SJSA1 (cell line): ENCODE measurements around the gene CAMKMT. TPM values are rescaled to one million over a fixed set of nuclear protein-coding genes. Genes with fewer than 3 reads are reported as not detected.

Source experiments
- DNase-seq, 2 experiments: peaks; one replicate each; pipeline ENCODE4 v3.0.0-alpha.2; 2015 to 2020; ENCODE audit warnings: low spot score in 2 of 2, low read depth in 1 of 2
- H3K27ac ChIP-seq: fragments of 250-450 bp; sonication (Bioruptor Pico); 2 replicates; pipeline ENCODE4 v1.5.1; 2020; ENCODE audit warnings: mild to moderate bottlenecking, moderate library complexity
- H3K27me3 ChIP-seq: fragments of 250-450 bp; sonication (Bioruptor Pico); replicated peaks from 2 replicates; pipeline ENCODE4 v1.5.1; 2020; ENCODE audit warnings: mild to moderate bottlenecking, moderate library complexity
- H3K36me3 ChIP-seq: fragments of 250-450 bp; sonication (Bioruptor Pico); 2 replicates; pipeline ENCODE4 v1.5.1; 2020; ENCODE audit warnings: mild to moderate bottlenecking
- H3K4me1 ChIP-seq: fragments of 250-450 bp; sonication (Bioruptor Pico); replicated peaks from 2 replicates; pipeline ENCODE4 v1.6.1; 2021; ENCODE audit warnings: mild to moderate bottlenecking
- H3K4me3 ChIP-seq: fragments of 250-450 bp; sonication (Bioruptor Pico); 2 replicates; pipeline ENCODE4 v1.5.1; 2020; ENCODE audit warnings: mild to moderate bottlenecking
- H3K9me3 ChIP-seq: fragments of 250-450 bp; sonication (Bioruptor Pico); replicated peaks from 2 replicates; pipeline ENCODE4 v1.5.1; 2020; ENCODE audit warnings: mild to moderate bottlenecking
- total RNA-seq: library from RNA; depleted of rRNA; stranded (reverse); fragments of >200 nt; shearing (Covaris generic); gene quantifications from 2 replicates; pipeline ENCODE4 v1.2.3, GENCODE V29; 2014

Gene CAMKMT
- total RNA-seq, 1 experiment from 2014 or later, result 4.7 TPM

GRCh38 chr2:44598330-44599119, 236.8 kb downstream of the CAMKMT start:
- no peaks in the 10 kb centered on the region for H3K9me3 ChIP-seq
- H3K27ac ChIP-seq, result no peak overlapping the region
- no peaks in the 10 kb centered on the region for H3K36me3 ChIP-seq
- no peaks in the 10 kb centered on the region for H3K4me1 ChIP-seq
- no peak overlapping the region for H3K4me3 ChIP-seq
- H3K27me3 ChIP-seq, result 0 out of 2 replicates have a peak, but pooled peaks cover 3% of the 10 kb centered on the region
- no peak for DNase-seq

GRCh38 chr2:44599130-44599529, 237.4 kb downstream of the CAMKMT start:
- H3K27ac ChIP-seq, result no peak overlapping the region
- no peak overlapping the region for H3K4me3 ChIP-seq
- no peaks in the 10 kb centered on the region for H3K36me3 ChIP-seq
- H3K9me3 ChIP-seq, result no peaks in the 10 kb centered on the region
- DNase-seq, result no peak
- H3K4me1 ChIP-seq, result no peaks in the 10 kb centered on the region
- 0 out of 2 replicates have a peak, but pooled peaks cover 3% of the 10 kb centered on the region for H3K27me3 ChIP-seq

DNA sequence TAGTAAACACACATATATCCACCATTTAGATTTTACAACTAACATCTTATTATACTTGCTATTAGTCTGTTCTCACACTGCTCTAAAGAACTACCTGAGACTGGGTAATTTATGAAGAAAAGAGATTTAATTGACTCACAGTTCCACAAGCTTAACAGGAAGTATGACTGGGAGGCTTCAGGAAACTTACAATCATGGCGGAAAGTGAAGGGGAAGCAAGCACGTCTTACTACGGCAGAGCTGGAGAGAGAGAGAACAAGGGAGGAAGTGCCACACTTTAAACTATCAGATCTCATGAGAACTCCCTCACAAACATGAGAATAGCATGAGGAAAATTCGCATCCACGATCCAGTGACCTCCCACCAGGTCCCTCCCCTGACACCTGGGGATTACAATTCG, 240.7 kb downstream of the CAMKMT start:
- Histone ChIP-seq H3K4me1 (no peaks in the 10 kb centered on the region), H3K36me3 (no peaks in the 10 kb centered on the region), H3K4me3 (no peak overlapping the region), H3K27ac (no peak overlapping the region), H3K9me3 (no peaks in the 10 kb centered on the region), H3K27me3 (0 out of 2 replicates have a peak, but pooled peaks cover 3% of the 10 kb centered on the region)
- no peak for DNase-seq

DNA sequence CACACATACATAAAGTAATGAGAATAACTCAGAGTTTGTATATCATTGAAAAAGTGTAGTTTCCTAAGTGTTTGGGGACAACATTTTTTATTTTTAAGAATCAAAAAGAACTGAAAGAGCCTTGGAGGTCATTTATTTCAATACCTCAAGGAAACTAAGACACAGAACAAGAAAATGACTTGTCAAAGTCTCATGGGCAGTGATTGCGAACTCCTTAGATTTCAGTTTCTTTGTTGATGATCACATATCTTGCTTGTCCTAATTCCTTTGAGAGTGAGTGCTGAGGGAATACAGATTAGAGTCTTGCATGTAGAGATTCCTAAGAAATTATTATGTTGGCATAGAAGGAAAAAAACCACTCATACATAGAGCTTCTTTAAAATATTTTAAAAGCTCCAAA, 243.8 kb downstream of the CAMKMT start:
- DNase-seq, result no peak
- H3K9me3 ChIP-seq, result no peaks in the 10 kb centered on the region
- H3K4me1 ChIP-seq, result no peaks in the 10 kb centered on the region
- H3K36me3 ChIP-seq, result no peaks in the 10 kb centered on the region
- no peaks in the 10 kb centered on the region for H3K27me3 ChIP-seq
- H3K4me3 ChIP-seq, result no peak overlapping the region
- no peak overlapping the region for H3K27ac ChIP-seq

DNA sequence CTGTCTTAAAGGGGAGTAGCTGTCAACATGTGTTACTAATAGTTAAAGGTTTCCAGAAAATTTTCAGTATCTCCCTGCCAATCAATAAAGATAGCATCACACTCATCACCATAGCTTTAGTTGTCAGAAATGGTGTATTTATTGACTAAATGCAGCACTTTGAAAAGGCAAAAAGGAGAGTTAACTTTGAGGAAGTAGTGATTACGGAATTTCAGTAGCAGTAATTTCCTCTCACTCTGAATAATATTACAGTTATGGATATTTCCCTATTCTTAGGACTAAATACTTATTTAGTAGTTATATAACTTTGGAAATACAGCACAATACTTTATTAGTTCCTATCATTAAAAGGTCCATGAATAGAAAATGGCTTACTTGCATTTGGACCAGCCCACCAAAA, 250.5 kb downstream of the CAMKMT start:
- H3K36me3 ChIP-seq, result no peaks in the 10 kb centered on the region
- H3K9me3 ChIP-seq, result no peaks in the 10 kb centered on the region
- no peaks in the 10 kb centered on the region for H3K4me1 ChIP-seq
- no peak overlapping the region for H3K4me3 ChIP-seq
- no peak for DNase-seq
- no peaks in the 10 kb centered on the region for H3K27me3 ChIP-seq
- no peak overlapping the region for H3K27ac ChIP-seq

GRCh38 chr2:44614940-44615339, 253.2 kb downstream of the CAMKMT start:
- Histone ChIP-seq H3K27ac (no peak overlapping the region), H3K4me1 (no peaks in the 10 kb centered on the region)
- DNase-seq, result no peak

GRCh38 chr2:44615950-44616518, 254.3 kb downstream of the CAMKMT start:
- Histone ChIP-seq H3K36me3 (no peaks in the 10 kb centered on the region), H3K4me3 (no peak overlapping the region), H3K27ac (no peak overlapping the region), H3K9me3 (no peaks in the 10 kb centered on the region), H3K4me1 (no peaks in the 10 kb centered on the region), H3K27me3 (no peaks in the 10 kb centered on the region)
- no peak for DNase-seq

More at GRCh38 chr2:44614940-44615339, 253.2 kb downstream of the CAMKMT start:
- H3K36me3 ChIP-seq, result no peaks in the 10 kb centered on the region
- no peak overlapping the region for H3K4me3 ChIP-seq
- no peaks in the 10 kb centered on the region for H3K27me3 ChIP-seq
- H3K9me3 ChIP-seq, result no peaks in the 10 kb centered on the region

GRCh38 chr2:44616667-44617155, 255.0 kb downstream of the CAMKMT start:
- Histone ChIP-seq H3K9me3 (no peaks in the 10 kb centered on the region), H3K4me3 (no peak overlapping the region), H3K27me3 (no peaks in the 10 kb centered on the region), H3K4me1 (no peaks in the 10 kb centered on the region), H3K36me3 (no peaks in the 10 kb centered on the region), H3K27ac (no peak overlapping the region)
- no peak for DNase-seq

- H3K27ac ChIP-seq, result no peak overlapping the region
- no peaks in the 10 kb centered on the region for H3K9me3 ChIP-seq
- DNase-seq, result no peak
- no peaks in the 10 kb centered on the region for H3K36me3 ChIP-seq
- no peak overlapping the region for H3K4me3 ChIP-seq
- no peaks in the 10 kb centered on the region for H3K27me3 ChIP-seq
- no peaks in the 10 kb centered on the region for H3K4me1 ChIP-seq
These were observed 256.7 kb downstream of the CAMKMT start for GRCh38 chr2:44618251-44619023.

- no peaks in the 10 kb centered on the region for H3K9me3 ChIP-seq
- no peaks in the 10 kb centered on the region for H3K4me1 ChIP-seq
- H3K4me3 ChIP-seq, result no peak overlapping the region
- DNase-seq, result no peak
- H3K36me3 ChIP-seq, result no peaks in the 10 kb centered on the region
- no peaks in the 10 kb centered on the region for H3K27me3 ChIP-seq
- H3K27ac ChIP-seq, result no peak overlapping the region
These were observed 258.6 kb downstream of the CAMKMT start for GRCh38 chr2:44620189-44620990.

GRCh38 chr2:44623622-44624351, 262.0 kb downstream of the CAMKMT start:
- no peaks in the 10 kb centered on the region for H3K9me3 ChIP-seq
- no peak overlapping the region for H3K27ac ChIP-seq
- no peaks in the 10 kb centered on the region for H3K4me1 ChIP-seq
- no peak overlapping the region for H3K4me3 ChIP-seq
- DNase-seq, result no peak
- no peaks in the 10 kb centered on the region for H3K36me3 ChIP-seq
- no peaks in the 10 kb centered on the region for H3K27me3 ChIP-seq

DNA sequence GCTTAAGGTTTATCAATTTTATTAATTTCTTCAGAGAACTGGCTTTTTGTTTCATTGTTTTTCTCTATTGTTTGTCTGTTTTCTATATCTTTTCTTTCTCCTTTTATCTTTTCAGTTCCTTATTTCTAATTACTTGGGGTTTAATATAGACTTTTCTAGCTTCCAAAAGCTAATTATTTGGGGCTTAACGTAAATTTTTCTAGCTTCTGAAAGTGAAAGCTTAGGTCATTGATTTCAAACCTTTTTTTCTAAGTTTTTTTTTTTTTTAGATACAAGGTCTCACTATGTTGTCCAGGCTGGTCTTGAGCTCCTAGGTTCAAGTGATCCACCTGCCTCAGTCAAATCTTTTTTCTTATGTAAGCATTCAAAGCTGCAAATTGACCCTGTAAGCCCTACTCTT, 266.6 kb downstream of the CAMKMT start:
- Histone ChIP-seq H3K27ac (no peak overlapping the region), H3K9me3 (no peaks in the 10 kb centered on the region), H3K36me3 (no peaks in the 10 kb centered on the region), H3K27me3 (no peaks in the 10 kb centered on the region), H3K4me3 (no peak overlapping the region), H3K4me1 (no peaks in the 10 kb centered on the region)
- no peak for DNase-seq
